ENCODE results near the gene CTNNA2. TPM values are rescaled to one million over a fixed set of nuclear protein-coding genes. Genes with fewer than 3 reads are reported as not detected.

The CTNNA2 gene
- total RNA-seq, 1 experiment from 2014 or later, result 5.5 TPM

DNA sequence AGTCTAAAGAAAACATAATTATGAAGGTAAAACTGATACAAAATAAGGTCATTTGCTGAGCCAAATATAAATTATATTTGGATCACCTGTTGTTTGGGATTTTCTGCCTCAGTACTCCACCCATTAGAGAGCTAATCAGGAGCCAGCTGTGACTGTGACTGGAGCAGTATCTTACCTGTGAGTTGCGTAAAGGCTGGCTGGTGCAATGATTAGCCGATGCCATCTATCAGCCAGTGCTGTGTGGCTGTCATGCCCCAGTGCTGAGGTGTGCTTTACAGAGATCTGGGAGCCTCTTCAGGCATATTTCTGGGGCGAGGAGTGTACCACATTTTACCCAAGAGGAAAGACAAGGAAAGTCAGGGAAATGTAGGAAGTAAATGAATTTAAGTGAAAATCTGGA lies 599.9 kb downstream of the CTNNA2 start:
- Histone ChIP-seq H3K4me2 (ENCODE audit: insufficient read depth, insufficient read length, low read length) (no peak overlapping the region), H3K4ac (ENCODE audit: low read depth, low read length) (no peak overlapping the region), H2BK120ac (ENCODE audit: low read depth, low read length, poor library complexity, severe bottlenecking) (no peak overlapping the region), H3K9ac (ENCODE audit: extremely low read depth, insufficient read length, low read length) (no peak overlapping the region), H3K14ac (ENCODE audit: insufficient read depth, low read length) (no peak overlapping the region), H2AK5ac (ENCODE audit: insufficient read length, low read length) (no peak overlapping the region), H2BK12ac (ENCODE audit: insufficient read length, low read depth, low read length) (no peak overlapping the region), H3K4me1 (ENCODE audit: insufficient read depth, low read length) (no peaks in the 10 kb centered on the region), H4K91ac (ENCODE audit: insufficient read length, low read depth, low read length) (no peak overlapping the region), H3K79me1 (ENCODE audit: insufficient read depth, low read depth, low read length, poor library complexity, severe bottlenecking) (no peaks in the 10 kb centered on the region), H2AFZ (ENCODE audit: low read length) (no peak overlapping the region), H3K9me3 (ENCODE audit: control insufficient read depth, low read depth, low read length) (no peaks in the 10 kb centered on the region), H4K8ac (replicated peaks; ENCODE audit: insufficient read length, low read depth, low read length) (no peak overlapping the region), H3K79me2 (ENCODE audit: insufficient read depth, low read length) (no peaks in the 10 kb centered on the region), H3K18ac (ENCODE audit: insufficient read length, low read depth, low read length) (no peak overlapping the region), H3K27ac (ENCODE audit: insufficient read length, low read depth, low read length) (no peak overlapping the region), H3K23me2 (ENCODE audit: insufficient read length, low read depth, low read length, poor library complexity, severe bottlenecking) (no peaks in the 10 kb centered on the region), H4K5ac (ENCODE audit: insufficient read length, low read depth, low read length) (no peak overlapping the region), H2BK20ac (ENCODE audit: low read depth, low read length, poor library complexity, severe bottlenecking) (no peak overlapping the region), H3T11ph (ENCODE audit: low read length) (no peak overlapping the region), H3K27me3 (ENCODE audit: insufficient read depth, low read length) (no peaks in the 10 kb centered on the region), H3K56ac (ENCODE audit: insufficient read length, low read depth, low read length) (no peak overlapping the region), H3K23ac (ENCODE audit: insufficient read length, low read depth, low read length) (no peak overlapping the region), H2BK5ac (ENCODE audit: insufficient read length, low read length) (no peak overlapping the region), H2BK15ac (ENCODE audit: low read depth, low read length) (no peak overlapping the region), H4K20me1 (ENCODE audit: control insufficient read depth, insufficient read depth, insufficient read length) (no peaks in the 10 kb centered on the region)
- H3K27me3 Mint-ChIP-seq (ENCODE audit: low read depth), result no peaks in the 10 kb centered on the region
- DNase-seq, result no peak
- TF ChIP-seq, protein P1, sequence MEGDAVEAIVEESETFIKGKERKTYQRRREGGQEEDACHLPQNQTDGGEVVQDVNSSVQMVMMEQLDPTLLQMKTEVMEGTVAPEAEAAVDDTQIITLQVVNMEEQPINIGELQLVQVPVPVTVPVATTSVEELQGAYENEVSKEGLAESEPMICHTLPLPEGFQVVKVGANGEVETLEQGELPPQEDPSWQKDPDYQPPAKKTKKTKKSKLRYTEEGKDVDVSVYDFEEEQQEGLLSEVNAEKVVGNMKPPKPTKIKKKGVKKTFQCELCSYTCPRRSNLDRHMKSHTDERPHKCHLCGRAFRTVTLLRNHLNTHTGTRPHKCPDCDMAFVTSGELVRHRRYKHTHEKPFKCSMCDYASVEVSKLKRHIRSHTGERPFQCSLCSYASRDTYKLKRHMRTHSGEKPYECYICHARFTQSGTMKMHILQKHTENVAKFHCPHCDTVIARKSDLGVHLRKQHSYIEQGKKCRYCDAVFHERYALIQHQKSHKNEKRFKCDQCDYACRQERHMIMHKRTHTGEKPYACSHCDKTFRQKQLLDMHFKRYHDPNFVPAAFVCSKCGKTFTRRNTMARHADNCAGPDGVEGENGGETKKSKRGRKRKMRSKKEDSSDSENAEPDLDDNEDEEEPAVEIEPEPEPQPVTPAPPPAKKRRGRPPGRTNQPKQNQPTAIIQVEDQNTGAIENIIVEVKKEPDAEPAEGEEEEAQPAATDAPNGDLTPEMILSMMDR (conservative IDR thresholded peaks at IDR 0.05), result no peak
- no peak overlapping the region for H3K4me3 Mint-ChIP-seq
- H3K27ac Mint-ChIP-seq, result no peak overlapping the region
- no CpG with 5 or more reads among the region's 3 CpGs for WGBS (ENCODE audit: extremely low coverage, insufficient read length, low lambda C conversion rate)
- H3K4me1 Mint-ChIP-seq, result no peaks in the 10 kb centered on the region
- H3K9me3 Mint-ChIP-seq, result peaks cover 0 to 10% of the 10 kb centered on the region in 2 experiments; a peak in 4 of 5 replicates
- H3K36me3 Mint-ChIP-seq (ENCODE audit: insufficient read depth in 1 of 3, low read depth in 3 of 3), result peaks cover 0 to 4% (median 0%) of the 10 kb centered on the region in 3 experiments; a peak in 1 of 7 replicates

Data from H9 (cell line).